Measurements from ENCODE around the gene MAGI2.
"Not testable (repeated sequence)": the region's sequence is repeated elsewhere in the genome, so short reads cannot be mapped to it uniquely, and the experiment has no call there.

MAGI2 gene

GRCh38 chr7:79442766-79443165 lies 10.7 kb downstream of the MAGI2 start:
- DNase-seq, result not testable (repeated sequence)

- no peak for DNase-seq
Observed at GRCh38 chr7:79436378-79436777, 17.1 kb downstream of the MAGI2 start.

- no peak for DNase-seq
Observed at GRCh38 chr7:79434867-79435266, 18.6 kb downstream of the MAGI2 start.

GRCh38 chr7:79434098-79434497 lies 19.4 kb downstream of the MAGI2 start:
- no peak for DNase-seq

GRCh38 chr7:79430391-79430790 lies 23.1 kb downstream of the MAGI2 start:
- DNase-seq, result no peak

- DNase-seq, result no peak
Observed at GRCh38 chr7:79425665-79426064, 27.8 kb downstream of the MAGI2 start.

GRCh38 chr7:79421751-79422150 lies 31.7 kb downstream of the MAGI2 start:
- DNase-seq, result no peak

GRCh38 chr7:79420464-79420863 lies 33.0 kb downstream of the MAGI2 start:
- peak; percentile 18 for DNase-seq

- DNase-seq, result no peak
Observed at GRCh38 chr7:79414910-79415309, 38.6 kb downstream of the MAGI2 start.

GRCh38 chr7:79412915-79413314 lies 40.6 kb downstream of the MAGI2 start:
- DNase-seq, result no peak

GRCh38 chr7:79412438-79412837 lies 41.0 kb downstream of the MAGI2 start:
- no peak for DNase-seq

- DNase-seq, result no peak
Observed at GRCh38 chr7:79410345-79410744, 43.1 kb downstream of the MAGI2 start.

GRCh38 chr7:79407351-79407750 lies 46.1 kb downstream of the MAGI2 start:
- no peak for DNase-seq

GRCh38 chr7:79406371-79406770 lies 47.1 kb downstream of the MAGI2 start:
- no peak for DNase-seq

- no peak for DNase-seq
Observed at GRCh38 chr7:79405368-79405767, 48.1 kb downstream of the MAGI2 start.

- DNase-seq, result no peak
Observed at GRCh38 chr7:79403879-79404278, 49.6 kb downstream of the MAGI2 start.

- DNase-seq, result no peak
Observed at GRCh38 chr7:79403451-79403850, 50.0 kb downstream of the MAGI2 start.

GRCh38 chr7:79401254-79401653 lies 52.2 kb downstream of the MAGI2 start:
- DNase-seq, result no peak

- DNase-seq, result no peak
Observed at GRCh38 chr7:79400222-79400621, 53.2 kb downstream of the MAGI2 start.

- DNase-seq, result no peak
Observed at GRCh38 chr7:79398138-79398749, 55.2 kb downstream of the MAGI2 start.

- no peak for DNase-seq
Observed at GRCh38 chr7:79386688-79387422, 66.6 kb downstream of the MAGI2 start.

- no peak for DNase-seq
Observed at GRCh38 chr7:79381921-79382320, 71.5 kb downstream of the MAGI2 start.

GRCh38 chr7:79377097-79377496 lies 76.4 kb downstream of the MAGI2 start:
- no peak for DNase-seq

GRCh38 chr7:79376299-79377025 lies 77.0 kb downstream of the MAGI2 start:
- no peak for DNase-seq

Data from RPMI8226 (cell line).